C4-2B (cell line): ENCODE results near the gene REC114.

Experiments
- ZFX ChIP-seq: fragments of 450-650 bp; IDR thresholded peaks from 2 replicates; pipeline ENCODE4 v1.6.1; 2017
- TF ChIP-seq, protein P1 (sequence below): fragments of 450-650 bp; conservative IDR thresholded peaks from 2 replicates; pipeline ENCODE4 v1.5.1; 2017; ENCODE audit warnings: mild to moderate bottlenecking

DNA sequence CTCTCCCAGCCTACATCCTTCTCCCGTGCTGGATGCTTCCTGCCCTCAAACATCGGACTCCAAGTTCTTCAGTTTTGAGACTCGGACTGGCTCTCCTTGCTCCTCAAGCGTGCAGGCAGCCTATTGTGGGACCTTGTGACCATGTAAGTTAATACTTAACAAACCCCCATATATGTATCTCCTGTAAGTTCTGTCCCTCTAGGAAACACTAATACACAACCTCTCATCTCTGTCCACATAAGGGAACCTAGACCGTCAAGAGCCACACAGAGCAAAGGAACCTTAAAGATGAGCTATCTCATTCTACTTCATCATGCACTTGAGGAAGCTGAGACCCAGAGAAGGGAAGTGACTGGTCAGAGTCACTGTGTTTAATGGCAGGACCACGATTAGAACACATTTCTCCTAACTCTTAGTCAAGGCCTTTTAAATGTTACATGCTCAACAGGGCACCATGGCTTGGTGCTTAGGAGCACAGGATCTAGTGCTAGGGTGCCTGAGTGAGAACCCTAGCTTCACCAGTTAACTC is 140.0 kb downstream of the REC114 start:
- TF ChIP-seq, protein P1, sequence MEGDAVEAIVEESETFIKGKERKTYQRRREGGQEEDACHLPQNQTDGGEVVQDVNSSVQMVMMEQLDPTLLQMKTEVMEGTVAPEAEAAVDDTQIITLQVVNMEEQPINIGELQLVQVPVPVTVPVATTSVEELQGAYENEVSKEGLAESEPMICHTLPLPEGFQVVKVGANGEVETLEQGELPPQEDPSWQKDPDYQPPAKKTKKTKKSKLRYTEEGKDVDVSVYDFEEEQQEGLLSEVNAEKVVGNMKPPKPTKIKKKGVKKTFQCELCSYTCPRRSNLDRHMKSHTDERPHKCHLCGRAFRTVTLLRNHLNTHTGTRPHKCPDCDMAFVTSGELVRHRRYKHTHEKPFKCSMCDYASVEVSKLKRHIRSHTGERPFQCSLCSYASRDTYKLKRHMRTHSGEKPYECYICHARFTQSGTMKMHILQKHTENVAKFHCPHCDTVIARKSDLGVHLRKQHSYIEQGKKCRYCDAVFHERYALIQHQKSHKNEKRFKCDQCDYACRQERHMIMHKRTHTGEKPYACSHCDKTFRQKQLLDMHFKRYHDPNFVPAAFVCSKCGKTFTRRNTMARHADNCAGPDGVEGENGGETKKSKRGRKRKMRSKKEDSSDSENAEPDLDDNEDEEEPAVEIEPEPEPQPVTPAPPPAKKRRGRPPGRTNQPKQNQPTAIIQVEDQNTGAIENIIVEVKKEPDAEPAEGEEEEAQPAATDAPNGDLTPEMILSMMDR, result no peak
- TF ChIP-seq ZFX, result no peak
